Progenitor cell of endocrine pancreas (in vitro differentiated cells): ENCODE results near the gene PGAM4. TPM values are rescaled to one million over a fixed set of nuclear protein-coding genes. Genes with fewer than 3 reads are reported as not detected.

Experiments used
- DNase-seq: peaks from one replicate; pipeline ENCODE4 v3.0.0; 2021; ENCODE audit warnings: low spot score; ENCODE audit not compliant: unreplicated experiment
- H3K27ac Mint-ChIP-seq: 2 replicates; pipeline ENCODE4 v1.8.0; 2021; ENCODE audit warnings: mild to moderate bottlenecking, moderate library complexity, mixed read lengths
- H3K27me3 Mint-ChIP-seq: 2 replicates; pipeline ENCODE4 v1.8.0; 2021; ENCODE audit warnings: mixed read lengths
- H3K36me3 Mint-ChIP-seq: 2 replicates; pipeline ENCODE4 v1.8.0; 2022; ENCODE audit warnings: mixed read lengths; ENCODE audit not compliant: insufficient read depth
- H3K4me1 Mint-ChIP-seq: 2 replicates; pipeline ENCODE4 v1.8.0; 2021; ENCODE audit warnings: low read depth, mixed read lengths
- H3K4me3 Mint-ChIP-seq: 2 replicates; pipeline ENCODE4 v1.8.0; 2021; ENCODE audit warnings: low read depth, mild to moderate bottlenecking, moderate library complexity, mixed read lengths
- H3K9me3 Mint-ChIP-seq: 2 replicates; pipeline ENCODE4 v1.8.0; 2021; ENCODE audit warnings: low read depth, mixed read lengths
- CTCF ChIP-seq: fragments of 200-600 bp; sonication (generic); IDR thresholded peaks from one replicate; pipeline ENCODE4 v1.5.0; 2021; ENCODE audit warnings: antibody characterized with exemption, mild to moderate bottlenecking; ENCODE audit not compliant: unreplicated experiment
- total RNA-seq: library from RNA; stranded (reverse); gene quantifications from 2 replicates; pipeline ENCODE4 v1.2.1, GENCODE V29; 2021

PGAM4 gene
- total RNA-seq, 1 donor from 2014 or later = not detected

- Mint-ChIP-seq H3K4me1 (no peaks in the 10 kb centered on the region), H3K4me3 (no peak overlapping the region), H3K27ac (no peak overlapping the region), H3K36me3 (peaks cover 5% of the 10 kb centered on the region), H3K9me3 (peaks cover 30% of the 10 kb centered on the region), H3K27me3 (no peaks in the 10 kb centered on the region)
- DNase-seq = no peak
- no peak for TF ChIP-seq CTCF
These were observed 8.9 kb downstream of the PGAM4 start for GRCh38 chrX:77960567-77960966.

DNA sequence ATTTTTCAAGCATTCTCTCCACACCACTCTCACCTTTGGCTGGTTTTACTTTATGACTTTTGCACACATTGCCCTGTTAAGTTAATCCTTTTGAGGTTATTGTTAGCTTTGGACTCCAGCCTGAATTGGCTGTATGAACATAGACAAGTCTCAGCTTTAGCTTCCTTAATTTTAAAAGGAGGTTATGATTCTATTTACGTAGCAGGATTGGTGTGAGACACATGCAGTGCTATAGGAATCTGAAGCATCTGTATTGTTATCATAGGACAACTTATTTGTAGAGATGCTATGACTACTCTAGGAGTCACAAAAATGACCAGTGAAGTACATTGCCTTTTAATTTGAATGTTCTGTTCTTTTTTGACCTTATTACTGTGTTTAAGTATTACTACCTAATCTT is 15.7 kb downstream of the PGAM4 start:
- DNase-seq = no peak
- peaks cover 18% of the 10 kb centered on the region for H3K9me3 Mint-ChIP-seq
- TF ChIP-seq CTCF = no peak
- peaks cover 2% of the 10 kb centered on the region for H3K36me3 Mint-ChIP-seq
- peak overlapping the region; percentile 29 for H3K27ac Mint-ChIP-seq
- H3K4me3 Mint-ChIP-seq = no peak overlapping the region
- no peaks in the 10 kb centered on the region for H3K4me1 Mint-ChIP-seq
- H3K27me3 Mint-ChIP-seq = no peaks in the 10 kb centered on the region

- Mint-ChIP-seq H3K27ac (peak overlapping the region; percentile 29), H3K36me3 (peaks cover 2% of the 10 kb centered on the region), H3K4me3 (no peak overlapping the region), H3K9me3 (peaks cover 16% of the 10 kb centered on the region), H3K27me3 (no peaks in the 10 kb centered on the region), H3K4me1 (no peaks in the 10 kb centered on the region)
- DNase-seq = no peak
- no peak for TF ChIP-seq CTCF
These were observed 16.1 kb downstream of the PGAM4 start for GRCh38 chrX:77953302-77953701.

DNA sequence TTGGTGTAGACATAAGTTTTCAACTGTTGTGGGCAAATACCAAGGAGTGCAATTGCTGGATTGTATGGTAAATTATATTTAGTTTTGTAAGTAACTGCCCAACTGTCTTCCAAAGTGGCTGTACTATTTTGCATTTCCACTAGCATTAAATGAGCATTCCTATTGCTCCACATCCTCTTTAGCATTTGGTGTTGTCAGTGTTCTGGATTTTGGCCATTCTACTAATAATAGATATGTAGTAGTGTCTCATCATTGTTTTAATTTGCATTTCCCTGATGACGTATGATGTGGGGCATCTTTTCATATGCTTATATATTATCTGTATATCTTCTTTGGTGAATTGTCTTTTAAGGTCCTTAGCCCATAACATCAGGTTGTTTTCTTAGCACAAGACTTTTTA is 17.3 kb downstream of the PGAM4 start:
- Mint-ChIP-seq H3K4me3 (no peak overlapping the region), H3K9me3 (peaks cover 7% of the 10 kb centered on the region), H3K4me1 (no peaks in the 10 kb centered on the region), H3K27ac (no peak overlapping the region), H3K36me3 (no peaks in the 10 kb centered on the region), H3K27me3 (no peaks in the 10 kb centered on the region)
- TF ChIP-seq CTCF = no peak
- no peak for DNase-seq

DNA sequence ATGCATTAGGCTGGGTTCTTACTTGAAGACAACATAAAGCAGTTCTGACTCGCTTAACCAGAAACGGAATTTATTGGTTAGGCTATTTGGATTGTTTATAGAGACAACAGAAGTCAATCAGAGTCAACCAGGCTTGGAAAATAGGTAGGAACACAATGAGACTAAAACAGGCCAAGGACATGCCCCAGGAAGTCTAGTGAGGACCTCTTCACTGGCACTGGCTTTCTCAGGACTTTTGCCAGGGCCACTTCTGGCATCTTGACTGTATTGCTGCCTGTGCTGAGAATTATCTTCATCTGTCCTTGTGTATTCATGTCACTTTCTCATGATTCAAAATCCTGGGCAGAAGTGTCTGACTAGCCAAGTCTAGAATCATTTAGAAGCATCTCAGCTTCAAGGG is 19.6 kb downstream of the PGAM4 start:
- H3K4me1 Mint-ChIP-seq = no peaks in the 10 kb centered on the region
- no peak for TF ChIP-seq CTCF

More for the DNA sequence above, 19.6 kb downstream of the PGAM4 start:
- no peak for DNase-seq
- Mint-ChIP-seq H3K27me3 (no peaks in the 10 kb centered on the region), H3K36me3 (peaks cover 2% of the 10 kb centered on the region), H3K9me3 (peaks cover 3% of the 10 kb centered on the region), H3K4me3 (no peak overlapping the region), H3K27ac (no peak overlapping the region)
